Stimulated activated CD4-positive, alpha-beta T cell treated with anti-CD3 and anti-CD28 coated beads, TNF-alpha, amount 100 ng/mL, for 1 hour (primary cell): ENCODE results near the gene SKAP1.

Experiments
- DNase-seq, 3 donors: peaks; one replicate each; pipeline ENCODE4 v3.0.0-alpha.2; 2020; ENCODE audit warnings: low read depth in 3 of 3, low spot score in 1 of 3

The SKAP1 gene

GRCh38 chr17:48429638-48430586, at the start of gene SKAP1:
SKAP1 (minus strand) TSS chr17:48430214.
- peak in 1 of 3 donors; percentile 56 for DNase-seq

GRCh38 chr17:48479014-48479402, 49.0 kb upstream of the SKAP1 start:
- DNase-seq = no peak

GRCh38 chr17:48478224-48479013, 48.4 kb upstream of the SKAP1 start:
- no peak for DNase-seq

- DNase-seq = no peak
These were observed 47.2 kb upstream of the SKAP1 start for GRCh38 chr17:48477221-48477620.

GRCh38 chr17:48472411-48473281, 42.6 kb upstream of the SKAP1 start:
- DNase-seq = no peak

- DNase-seq = no peak
These were observed 41.9 kb upstream of the SKAP1 start for GRCh38 chr17:48471817-48472410.

- DNase-seq = no peak
These were observed 40.5 kb upstream of the SKAP1 start for GRCh38 chr17:48470388-48471034.

GRCh38 chr17:48469227-48469626, 39.2 kb upstream of the SKAP1 start:
- no peak for DNase-seq

GRCh38 chr17:48468299-48468698, 38.3 kb upstream of the SKAP1 start:
- no peak for DNase-seq

GRCh38 chr17:48465884-48466283, 35.9 kb upstream of the SKAP1 start:
- DNase-seq = no peak

- no peak for DNase-seq
These were observed 33.5 kb upstream of the SKAP1 start for GRCh38 chr17:48463526-48463925.

GRCh38 chr17:48462946-48463345, 32.9 kb upstream of the SKAP1 start:
- no peak for DNase-seq

- DNase-seq = no peak
These were observed 30.0 kb upstream of the SKAP1 start for GRCh38 chr17:48460052-48460451.

GRCh38 chr17:48459070-48459844, 29.2 kb upstream of the SKAP1 start:
- DNase-seq = no peak

- DNase-seq = peak; percentile 43 to 60 (median 58)
These were observed 27.2 kb upstream of the SKAP1 start for GRCh38 chr17:48457080-48457836.

- no peak for DNase-seq
These were observed 26.6 kb upstream of the SKAP1 start for GRCh38 chr17:48456589-48456988.

GRCh38 chr17:48455791-48456190, 25.8 kb upstream of the SKAP1 start:
- no peak for DNase-seq

GRCh38 chr17:48453447-48453846, 23.4 kb upstream of the SKAP1 start:
- no peak for DNase-seq

- no peak for DNase-seq
These were observed 21.5 kb upstream of the SKAP1 start for GRCh38 chr17:48451489-48451888.
